Stomach (tissue), 9 donors: ENCODE results near the gene PRKCZ. TPM values are rescaled to one million over a fixed set of nuclear protein-coding genes. Genes with fewer than 3 reads are reported as not detected.

Experiments used
- DNase-seq, 2 donors: peaks; one replicate each; pipeline versions ENCODE4 v3.0.0 to v3.0.0-alpha.2; 2013 to 2019
- H3K27ac ChIP-seq, 5 donors: fragments of 200-600 bp in 4 of 5; sonication (generic) in 4 of 5; one replicate each; pipeline ENCODE4 v1.5.1; 2013 to 2019; ENCODE audit warnings: mild to moderate bottlenecking in 1 of 5, moderate library complexity in 1 of 5
- H3K27me3 ChIP-seq, 3 donors: fragments of 200-600 bp; sonication (generic); one replicate each; pipeline ENCODE4 v1.5.1; 2017 to 2019; ENCODE audit warnings: mixed run types in 1 of 3
- H3K36me3 ChIP-seq, 4 donors: fragments of 200-600 bp; sonication (generic); 1 replicate in 3 of 4; 2 replicates in 1 of 4; pipeline ENCODE4 v1.5.1; 2016 to 2019
- H3K4me1 ChIP-seq, 4 donors: fragments of 200-600 bp; sonication (generic); one replicate each; pipeline ENCODE4 v1.5.1; 2016 to 2019
- H3K4me3 ChIP-seq, 4 donors: fragments of 200-600 bp; sonication (generic) in 3 of 4; one replicate each; pipeline ENCODE4 v1.5.1; 2016 to 2019; ENCODE audit warnings: mild to moderate bottlenecking in 1 of 4
- H3K9me3 ChIP-seq, 4 donors: fragments of 200-600 bp; sonication (generic); one replicate each; pipeline ENCODE4 v1.5.1; 2016 to 2019
- CTCF ChIP-seq, 7 experiments: fragments of 450-650 bp in 4 of 7; fragments of 200-600 bp in 3 of 7; sonication (generic) in 3 of 7; IDR thresholded peaks; one replicate each; pipeline ENCODE4 v1.5.1; 2016 to 2019; ENCODE audit warnings: antibody characterized with exemption in 7 of 7, control low read depth in 2 of 7, mild to moderate bottlenecking in 1 of 7
- EP300 ChIP-seq: sonication (generic); formaldehyde crosslinking; IDR thresholded peaks from one replicate; pipeline ENCODE4 v1.6.1; 2017; ENCODE audit warnings: antibody characterized with exemption
- POLR2A ChIP-seq, 4 donors: fragments of 450-650 bp; IDR thresholded peaks; one replicate each; pipeline ENCODE4 v1.6.1; 2016; ENCODE audit warnings: antibody characterized with exemption in 4 of 4, control low read depth in 2 of 4, mild to moderate bottlenecking in 1 of 4, moderate library complexity in 1 of 4
- POLR2AphosphoS5 ChIP-seq, 3 donors: sonication (generic); formaldehyde crosslinking; IDR thresholded peaks; one replicate each; pipeline ENCODE4 v1.6.1; 2016; ENCODE audit warnings: antibody characterized with exemption in 3 of 3
- WGBS, 5 donors: extraction: QIAGEN DNeasy Blood & Tissue Kit in 3 of 5; methylation state at CpG; one replicate each; pipeline versions ENCODE4 v1.1.5 to v1.1.7; 2013 to 2018; 5-methylcytosine and 5-hydroxymethylcytosine counted together
- intact Hi-C: fragments of 100-400 bp; cut with DNase I; formaldehyde crosslinking; loops from one replicate; pipeline ENCODE4 v1.15.1; 2023; ENCODE audit warnings: low total_unique reads
- polyA plus RNA-seq, 3 donors: library from polyadenylated mRNA; stranded (reverse); fragments of 200-250 nt; gene quantifications; one replicate each; pipeline ENCODE4 v1.2.3, GENCODE V29; 2013
- total RNA-seq, 5 donors: library from RNA; depleted of rRNA; stranded (reverse); fragments of >200 nt; gene quantifications; one replicate each; pipeline versions ENCODE4 v1.1.0 to v1.2.3, GENCODE V29; 2014 to 2016
- donor health status: healthy with polysubstance abuse.
- donor health status: Bipolar disorder and iron deficiency.
- donor health status: healthy.

The PRKCZ gene
- total and polyA plus RNA-seq, 8 donors, result 11.1 to 55.8 (median 25.5) TPM

- Histone ChIP-seq H3K4me3 (peak overlapping the region in 2 of 4 donors; percentile 2 to 6), H3K9me3 (no peaks in the 10 kb centered on the region), H3K4me1 (peaks cover 0 to 15% (median 4%) of the 10 kb centered on the region in 4 donors), H3K27ac (peak overlapping the region in 2 of 5 donors; percentile 8 to 27), H3K27me3 (peaks cover 19 to 53% (median 33%) of the 10 kb centered on the region in 3 donors), H3K36me3 (no peaks in the 10 kb centered on the region)
- DNase-seq, result peak in 1 of 2 donors; percentile 80
- WGBS, 5 donors, result 54 to 71% (median 66%) methylated on average over 32 to 39 of the region's 39 CpGs
- intact Hi-C loops, result no loop called here
- no peak for TF ChIP-seq POLR2A (IDR thresholded peaks at IDR 0.05)
- no peak for TF ChIP-seq CTCF (IDR thresholded peaks at IDR 0.05)
- TF ChIP-seq EP300, result no peak
- no peak for TF ChIP-seq POLR2AphosphoS5 (IDR thresholded peaks at IDR 0.05)
Measured at GRCh38 chr1:2025491-2025981, 24.7 kb upstream of the PRKCZ start.

GRCh38 chr1:2027961-2028583 is 22.1 kb upstream of the PRKCZ start:
- DNase-seq, result no peak
- 87 to 91% (median 88%) methylated on average over 30 to 46 of the region's 46 CpGs for WGBS, 5 donors

GRCh38 chr1:2028870-2029560 is 21.2 kb upstream of the PRKCZ start:
- Histone ChIP-seq H3K4me3 (no peak overlapping the region), H3K36me3 (no peaks in the 10 kb centered on the region), H3K27me3 (peaks cover 0 to 50% (median 5%) of the 10 kb centered on the region in 3 donors), H3K27ac (no peak overlapping the region), H3K9me3 (no peaks in the 10 kb centered on the region), H3K4me1 (peaks cover 0 to 15% (median 4%) of the 10 kb centered on the region in 4 donors)
- 81 to 90% (median 87%) methylated on average over 4 to 26 of the region's 26 CpGs for WGBS, 5 donors
- intact Hi-C loops, result no loop called here
- DNase-seq, result no peak
- TF ChIP-seq POLR2AphosphoS5 (IDR thresholded peaks at IDR 0.05), result no peak
- TF ChIP-seq CTCF (IDR thresholded peaks at IDR 0.05), result no peak
- TF ChIP-seq POLR2A (IDR thresholded peaks at IDR 0.05), result no peak
- no peak for TF ChIP-seq EP300

More at GRCh38 chr1:2027961-2028583, 22.1 kb upstream of the PRKCZ start:
- peaks cover 0 to 15% (median 4%) of the 10 kb centered on the region in 4 donors for H3K4me1 ChIP-seq
- H3K36me3 ChIP-seq, result no peaks in the 10 kb centered on the region
- no peaks in the 10 kb centered on the region for H3K9me3 ChIP-seq
- no peak overlapping the region for H3K27ac ChIP-seq
- H3K27me3 ChIP-seq, result peaks cover 3 to 50% (median 7%) of the 10 kb centered on the region in 3 donors
- TF ChIP-seq POLR2A (IDR thresholded peaks at IDR 0.05) (no peak), CTCF (IDR thresholded peaks at IDR 0.05) (no peak), POLR2AphosphoS5 (IDR thresholded peaks at IDR 0.05) (no peak), EP300 (no peak)
- intact Hi-C loops, result no loop called here
- H3K4me3 ChIP-seq, result no peak overlapping the region

GRCh38 chr1:2029561-2029960 is 20.6 kb upstream of the PRKCZ start:
- no peaks in the 10 kb centered on the region for H3K36me3 ChIP-seq
- intact Hi-C loops, result no loop called here
- DNase-seq, result no peak
- no peak overlapping the region for H3K4me3 ChIP-seq
- TF ChIP-seq POLR2A (IDR thresholded peaks at IDR 0.05) (no peak), CTCF (IDR thresholded peaks at IDR 0.05) (no peak), EP300 (no peak), POLR2AphosphoS5 (IDR thresholded peaks at IDR 0.05) (no peak)
- peaks cover 0 to 45% (median under 1%) of the 10 kb centered on the region in 3 donors for H3K27me3 ChIP-seq
- H3K9me3 ChIP-seq, result no peaks in the 10 kb centered on the region
- WGBS, 5 donors, result 77 to 91% (median 90%) methylated on average over 12 to 15 of the region's 15 CpGs
- H3K27ac ChIP-seq, result no peak overlapping the region
- H3K4me1 ChIP-seq, result peaks cover 0 to 15% (median 4%) of the 10 kb centered on the region in 4 donors
